Inflammatory macrophage treated with lipopolysaccharide for 1 hour (primary cell): ENCODE measurements around the gene NLRC4.
A peak's percentile ranks its signal among the peaks of the same experiment; 100 is the strongest.
"Not testable (repeated sequence)": the region's sequence is repeated elsewhere in the genome, so short reads cannot be mapped to it uniquely, and the experiment has no call there.

ENCODE experiments used
- DNase-seq, 2 donors: peaks; one replicate each; pipeline ENCODE4 v3.0.0-alpha.2; 2020 to 2022

NLRC4 gene

DNA sequence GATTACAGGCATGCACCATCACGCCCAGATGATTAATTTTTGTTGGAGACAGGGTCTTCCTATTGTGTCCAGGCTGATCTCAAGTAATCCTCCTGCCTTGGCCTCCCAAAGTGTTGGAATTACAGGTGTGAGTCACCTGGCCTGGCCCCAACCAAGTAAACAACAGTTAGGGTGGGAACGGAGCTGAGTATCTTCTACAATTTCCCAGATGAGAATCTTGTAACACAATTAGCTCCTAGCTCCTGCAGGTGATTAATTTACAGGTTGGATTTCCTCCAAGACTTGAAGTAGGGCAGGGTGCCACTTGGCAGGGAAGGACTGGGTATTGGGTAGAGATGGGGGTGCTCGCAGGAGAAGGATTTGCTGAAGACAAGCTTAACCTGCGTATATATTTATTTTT is 17.8 kb downstream of the NLRC4 start:
- no peak for DNase-seq

DNA sequence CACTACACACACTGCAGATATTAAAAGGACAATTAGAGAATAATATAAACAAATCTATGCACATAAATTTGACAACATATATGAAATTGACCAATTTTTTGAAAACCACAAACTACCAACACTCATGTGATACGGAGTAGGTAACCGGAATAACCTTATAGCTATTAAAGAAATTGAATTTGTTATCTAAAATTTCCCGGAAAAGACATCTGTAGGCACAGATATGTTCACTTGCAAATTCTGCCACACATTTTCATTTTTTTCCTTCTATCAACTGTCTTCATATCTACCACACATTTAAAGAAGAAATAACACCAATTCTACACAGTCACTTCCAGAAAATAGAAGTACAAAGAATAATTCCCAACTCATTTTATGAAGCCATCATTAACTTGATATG is 22.4 kb downstream of the NLRC4 start:
- no peak for DNase-seq

DNA sequence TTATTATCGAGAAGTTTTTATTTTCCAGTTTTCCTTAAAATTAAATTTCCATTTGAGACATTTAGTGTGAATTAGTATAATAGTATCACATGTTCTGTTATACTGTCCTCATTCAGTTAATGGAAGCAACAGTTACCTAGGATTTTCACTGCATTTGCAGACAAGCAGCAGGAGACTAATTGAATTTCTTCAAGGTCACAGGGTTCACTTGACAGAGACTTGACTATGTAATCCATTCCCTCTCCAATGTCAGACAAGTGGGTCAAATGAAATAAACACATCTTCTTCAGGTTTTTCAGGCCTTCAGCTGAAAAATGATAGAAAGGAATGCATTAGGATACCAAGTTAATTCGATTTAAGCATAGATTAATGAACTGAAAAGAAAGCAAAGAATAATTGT is 26.7 kb downstream of the NLRC4 start:
- no peak for DNase-seq

DNA sequence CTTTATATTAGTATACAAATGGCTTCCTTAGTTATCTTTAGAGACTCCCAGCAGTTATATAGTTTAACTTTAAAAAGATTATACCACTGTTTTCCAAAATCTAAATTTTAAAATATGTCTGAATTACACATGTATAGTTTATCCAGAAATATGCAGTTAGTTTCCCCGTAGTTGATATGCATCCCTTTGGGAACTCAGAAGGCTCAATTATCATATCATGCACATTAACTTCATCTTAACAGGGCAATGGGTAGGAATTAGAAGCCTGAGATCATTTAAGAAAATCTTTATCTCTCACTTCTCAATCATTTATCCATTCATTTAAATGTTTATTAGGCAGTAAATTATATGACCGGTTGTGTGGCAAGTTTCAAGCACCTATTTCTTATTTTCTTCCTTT is 27.2 kb downstream of the NLRC4 start:
- no peak for DNase-seq

DNA sequence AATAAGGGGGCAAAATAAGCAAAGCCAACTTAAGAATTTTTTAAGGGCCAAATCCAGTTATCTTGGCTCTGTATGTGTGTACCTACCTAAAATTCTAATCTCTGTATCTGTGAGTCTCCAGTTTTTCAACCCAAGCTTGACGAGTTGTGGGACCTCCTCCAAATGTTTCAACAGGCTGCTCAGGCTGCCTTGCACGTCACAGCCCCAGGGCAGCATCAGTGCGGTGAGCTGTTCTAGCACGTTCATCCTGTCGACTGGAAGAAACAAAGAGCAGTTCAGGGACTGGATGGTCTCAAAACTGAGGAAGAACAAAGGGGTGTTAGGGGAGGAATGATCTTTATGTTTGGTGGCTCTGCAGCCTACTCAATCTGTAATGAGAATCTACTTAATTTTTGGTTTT is 29.4 kb downstream of the NLRC4 start:
- no peak for DNase-seq

DNA sequence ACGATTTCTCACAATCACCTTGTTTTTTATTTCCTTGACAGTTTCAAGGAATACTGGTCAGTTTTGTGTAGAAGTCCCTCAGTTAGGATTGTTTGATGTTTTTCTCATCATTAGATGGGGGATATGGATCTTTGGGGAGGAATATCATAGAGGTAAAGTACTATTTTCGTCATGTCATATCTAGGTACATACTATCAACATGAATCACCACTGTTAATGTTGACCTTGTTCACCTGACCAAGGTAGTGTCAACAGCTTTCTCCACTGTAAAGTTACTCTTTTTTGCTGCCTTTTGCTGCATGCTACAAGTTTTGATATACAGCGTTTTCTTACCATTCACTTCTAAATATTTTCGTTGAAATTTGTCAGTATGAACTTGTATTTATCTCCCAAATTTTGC is 32.7 kb downstream of the NLRC4 start:
- no peak for DNase-seq

DNA sequence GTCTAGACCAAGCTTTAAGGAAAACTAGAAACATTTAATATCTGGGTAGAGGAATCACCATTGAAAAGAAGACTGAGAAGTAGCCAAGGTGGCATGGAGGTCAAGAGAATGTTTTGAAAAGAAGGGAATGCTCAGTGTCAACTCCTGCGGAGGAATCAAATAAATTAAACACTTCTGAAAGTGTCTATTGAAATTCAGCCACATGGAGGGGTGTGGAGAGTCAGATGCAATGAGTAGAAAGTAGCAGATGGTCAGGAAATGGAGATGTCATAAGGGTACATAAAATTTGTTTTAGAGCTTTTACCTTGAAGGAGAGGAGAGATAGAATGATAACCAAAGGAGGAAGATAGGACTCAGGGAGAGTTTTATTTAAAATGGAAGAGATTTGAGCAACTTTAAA is 35.1 kb downstream of the NLRC4 start:
- no peak for DNase-seq

DNA sequence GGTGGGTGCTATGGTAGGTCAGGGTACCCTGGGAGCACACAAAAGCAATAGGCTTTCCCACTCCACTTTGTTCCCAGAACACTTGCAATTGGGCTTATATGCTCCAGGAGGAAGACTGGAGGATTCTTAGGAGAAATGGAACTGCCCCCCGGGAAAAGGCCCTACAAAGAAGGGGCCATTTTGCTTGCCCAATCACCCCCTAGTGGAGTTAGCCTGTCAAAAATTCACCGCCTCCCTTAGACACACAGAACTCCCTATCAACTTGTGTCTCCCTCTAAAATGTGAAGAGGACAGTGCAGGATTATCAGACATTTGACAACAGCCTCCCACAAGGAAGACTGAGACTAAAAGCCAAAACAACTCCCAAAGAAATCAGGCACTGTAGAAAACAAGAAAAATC is 36.5 kb downstream of the NLRC4 start:
- DNase-seq = no peak

DNA sequence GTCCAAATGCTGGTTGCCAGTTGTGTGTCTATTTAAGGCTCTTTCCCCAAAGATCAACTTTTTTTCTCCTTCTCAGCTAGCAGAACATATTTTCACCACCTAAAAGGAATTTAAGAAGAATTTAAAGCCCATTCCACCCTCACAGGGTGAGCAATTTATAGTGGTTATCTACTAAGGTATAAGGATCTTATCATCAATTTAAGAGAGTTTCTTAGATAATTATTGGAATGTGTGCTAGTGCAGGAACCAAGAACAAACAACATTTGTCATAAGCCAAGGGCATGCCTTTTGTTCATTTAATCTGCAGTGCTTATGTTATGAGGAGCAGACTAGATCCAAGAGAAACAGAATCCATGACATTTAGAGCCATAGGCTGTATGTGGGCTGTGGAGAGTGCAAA is 37.2 kb downstream of the NLRC4 start:
- no peak for DNase-seq

DNA sequence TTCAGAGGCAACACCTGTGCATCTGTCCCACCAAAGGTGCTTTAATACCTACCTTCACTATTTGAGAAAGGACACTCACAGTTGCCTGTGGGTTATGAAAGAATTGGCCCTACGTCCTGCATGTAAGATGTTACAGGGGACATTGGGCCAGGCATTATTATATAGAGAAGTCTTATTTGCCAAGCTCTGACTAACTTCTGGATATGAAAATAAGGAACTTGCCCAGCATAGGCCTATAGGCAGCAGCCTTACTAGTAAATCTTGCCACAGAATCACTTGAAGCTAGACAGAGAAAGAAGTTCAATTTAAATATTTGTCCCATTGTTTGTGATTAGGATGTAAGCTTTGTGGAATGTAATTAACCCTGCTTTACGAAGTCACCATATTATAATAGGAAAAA is 41.7 kb downstream of the NLRC4 start:
- peak; percentile 7 to 33 for DNase-seq

DNA sequence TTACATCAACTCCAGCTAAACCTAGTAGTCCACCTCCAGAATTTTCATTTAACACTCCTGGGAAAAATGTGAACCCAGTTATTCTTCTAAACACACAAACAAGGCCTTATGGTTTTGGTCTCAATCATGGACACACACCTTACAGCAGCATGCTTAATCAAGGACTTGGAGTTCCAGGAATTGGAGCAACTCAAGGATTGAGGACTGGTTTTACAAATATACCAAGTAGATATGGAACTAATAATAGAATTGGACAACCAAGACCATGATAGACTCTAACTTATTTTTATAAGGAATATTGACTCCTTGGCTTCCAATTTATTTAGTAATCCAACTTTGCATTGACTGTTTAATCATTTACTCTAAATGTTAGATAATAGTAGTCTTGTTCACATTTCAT is 44.2 kb downstream of the NLRC4 start:
- no peak for DNase-seq

DNA sequence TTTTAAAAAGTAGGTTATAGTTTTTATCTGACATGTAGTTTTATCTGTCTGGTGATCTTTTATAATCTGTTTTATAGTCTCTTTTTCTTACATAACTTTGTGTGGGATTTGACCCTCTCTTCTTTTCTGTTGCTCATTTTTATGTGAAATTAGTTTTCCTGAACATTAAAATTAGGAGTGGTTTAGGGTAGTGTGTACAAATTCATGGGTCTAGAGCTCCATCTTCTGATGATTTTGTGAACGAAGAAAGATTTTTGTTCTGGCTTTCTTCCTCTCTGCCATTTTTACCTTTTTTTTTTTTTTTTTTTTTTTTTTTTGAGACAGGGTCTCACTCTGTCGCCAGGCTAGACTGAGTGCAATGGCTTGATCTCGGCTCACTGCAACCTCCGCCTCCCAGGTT is 52.4 kb downstream of the NLRC4 start:
- no peak for DNase-seq

DNA sequence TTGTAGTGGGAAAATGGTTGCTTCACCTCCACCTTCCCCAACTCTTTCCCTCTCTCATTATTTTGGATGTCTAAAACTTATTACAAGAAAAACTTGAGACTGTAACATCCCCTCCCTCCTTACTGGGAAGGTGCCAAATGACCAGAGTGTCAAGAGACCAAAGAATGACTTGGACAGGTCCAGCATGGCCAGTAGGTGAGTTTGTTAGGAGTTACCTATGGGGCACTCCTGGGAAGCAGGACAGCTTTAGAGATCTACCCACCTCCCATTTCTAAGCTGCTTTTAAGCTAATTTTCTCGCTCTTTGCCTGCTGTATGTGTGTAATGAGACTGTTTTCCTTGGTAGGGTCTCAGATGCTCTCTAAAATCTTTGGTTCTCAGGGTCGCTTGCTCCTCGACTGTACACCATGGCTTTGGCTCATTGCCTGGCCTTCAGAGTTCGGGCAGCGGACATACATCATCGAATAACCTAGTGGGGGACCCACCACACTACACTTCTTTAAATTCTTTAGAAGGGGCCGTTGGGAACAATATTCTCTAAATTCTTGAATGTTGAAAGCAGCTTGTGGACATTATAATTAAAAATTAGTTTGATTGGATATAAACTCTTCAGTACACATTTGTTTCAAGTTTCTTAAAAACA is 53.8 kb downstream of the NLRC4 start:
- DNase-seq = no peak

DNA sequence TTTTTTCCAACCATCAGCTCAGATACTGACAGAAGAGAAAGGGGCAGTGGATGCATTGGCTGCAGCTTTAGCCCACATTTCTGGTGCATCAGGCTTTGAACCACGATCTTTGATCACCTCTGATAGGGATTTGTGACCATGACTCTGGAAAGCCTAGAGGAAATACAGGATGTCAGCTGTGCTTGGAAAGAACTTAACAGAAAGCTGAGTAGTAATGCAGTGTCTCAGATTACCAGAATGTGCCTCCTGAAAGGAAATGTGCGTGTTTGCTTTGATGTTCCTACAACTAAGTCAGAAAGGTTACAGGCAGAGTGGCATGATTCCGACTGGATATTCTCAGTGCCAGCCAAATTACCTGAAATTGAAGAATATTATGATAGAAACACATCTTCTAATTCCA is 61.3 kb downstream of the NLRC4 start:
- not testable (repeated sequence) for DNase-seq

DNA sequence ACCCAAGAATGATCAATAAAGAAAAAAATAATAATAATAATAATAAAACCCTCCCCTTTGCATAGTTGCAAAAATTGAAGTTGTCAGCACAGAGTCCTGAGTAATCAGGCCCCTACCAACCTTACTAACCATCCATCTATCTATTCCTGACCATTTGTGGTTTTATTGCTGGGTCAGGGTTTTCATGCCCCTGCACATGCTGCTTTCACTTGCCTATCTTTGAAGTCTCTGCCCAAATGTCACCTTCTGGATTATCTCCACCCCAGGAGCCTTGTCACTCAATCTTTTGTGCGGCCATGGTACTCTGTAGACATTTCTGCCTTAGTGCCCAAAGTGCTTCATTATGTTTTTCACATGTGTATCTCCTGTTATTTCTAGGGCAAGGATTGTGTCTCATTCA is 63.9 kb downstream of the NLRC4 start:
- no peak for DNase-seq

DNA sequence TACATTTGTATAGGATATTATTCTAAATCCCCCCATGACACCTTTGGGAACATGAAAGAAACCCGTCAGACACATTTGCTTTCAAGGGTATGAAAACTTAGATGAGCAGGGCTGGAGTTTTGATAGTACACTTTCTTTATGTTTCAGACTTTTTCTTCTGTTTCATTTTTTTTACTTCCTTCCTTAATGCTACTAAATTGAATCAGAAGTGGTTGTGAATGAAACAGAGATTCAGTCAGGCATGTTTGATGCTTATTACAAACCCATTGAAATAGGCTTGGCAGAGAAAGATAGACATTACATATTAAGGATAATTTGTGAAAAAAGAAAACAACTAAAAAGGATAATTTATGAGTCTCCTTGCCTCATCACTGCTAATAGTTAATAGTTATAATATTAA is 72.3 kb downstream of the NLRC4 start:
- no peak for DNase-seq

DNA sequence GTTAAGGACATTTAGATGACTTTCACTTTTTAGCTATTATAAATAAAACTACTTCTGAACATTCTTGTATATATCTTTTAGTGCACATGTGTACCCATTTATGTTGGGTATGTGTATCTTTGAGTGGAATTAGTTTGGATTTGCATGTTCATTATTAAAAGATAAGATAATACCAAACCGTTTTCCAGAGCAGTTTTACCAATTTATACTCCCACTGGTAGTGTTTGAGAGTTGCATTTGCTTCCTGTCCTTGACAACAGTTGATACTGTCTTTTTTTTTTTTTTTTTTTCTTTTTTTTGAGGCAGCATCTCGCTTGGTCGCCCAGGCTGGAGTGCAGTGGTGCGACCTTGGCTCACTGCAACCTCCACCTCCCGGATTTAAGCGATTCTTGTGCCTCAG is 75.7 kb downstream of the NLRC4 start:
- no peak for DNase-seq

DNA sequence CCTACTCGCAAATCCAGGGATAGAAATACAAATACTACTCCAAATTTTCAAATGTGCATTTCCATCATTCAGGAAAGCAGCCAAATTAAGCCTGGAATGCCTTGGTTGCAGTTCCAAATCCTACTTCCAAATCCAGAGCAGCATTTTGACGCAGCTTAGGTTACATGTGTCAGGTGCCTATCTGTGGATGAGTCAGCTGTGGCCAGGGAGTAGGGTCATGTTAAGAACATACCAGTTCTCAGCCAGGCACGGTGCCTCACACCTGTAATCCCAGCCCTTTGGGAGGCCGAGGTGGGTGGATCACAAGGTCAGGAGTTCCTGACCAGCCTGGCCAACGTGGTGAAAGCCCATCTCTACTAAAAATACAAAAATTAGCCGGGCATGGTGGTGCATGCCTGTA is 82.0 kb downstream of the NLRC4 start:
- DNase-seq = no peak
